IMR-90 (cell line): Measurements from ENCODE around the gene MED6.
A peak's percentile ranks its signal among the peaks of the same experiment; 100 is the strongest.

Experiments
- ELK1 ChIP-seq: fragments of 150-350 bp; IDR thresholded peaks from 2 replicates; pipeline ENCODE4 v1.6.1; 2016; ENCODE audit warnings: low read depth, mild to moderate bottlenecking, low read length, moderate library complexity, borderline replicate concordance
- FOS ChIP-seq: fragments of 150-350 bp; IDR thresholded peaks from 2 replicates; pipeline ENCODE4 v1.6.1; 2016; ENCODE audit warnings: low read depth, low read length
- MXI1 ChIP-seq: IDR thresholded peaks from 2 replicates; pipeline ENCODE4 v1.6.1; 2012; ENCODE audit warnings: low read depth, mild to moderate bottlenecking, low read length, moderate library complexity, borderline replicate concordance
- RCOR1 ChIP-seq: IDR thresholded peaks from 2 replicates; pipeline ENCODE4 v1.6.1; 2012; ENCODE audit warnings: mild to moderate bottlenecking, low read length, improper control_type of control experiment; ENCODE audit not compliant: insufficient replicate concordance
- TF ChIP-seq, protein P1 (sequence below): conservative IDR thresholded peaks from 2 replicates; pipeline ENCODE4 v1.5.1; 2012; ENCODE audit warnings: mild to moderate bottlenecking, low read depth, low read length, improper control_type of control experiment

DNA sequence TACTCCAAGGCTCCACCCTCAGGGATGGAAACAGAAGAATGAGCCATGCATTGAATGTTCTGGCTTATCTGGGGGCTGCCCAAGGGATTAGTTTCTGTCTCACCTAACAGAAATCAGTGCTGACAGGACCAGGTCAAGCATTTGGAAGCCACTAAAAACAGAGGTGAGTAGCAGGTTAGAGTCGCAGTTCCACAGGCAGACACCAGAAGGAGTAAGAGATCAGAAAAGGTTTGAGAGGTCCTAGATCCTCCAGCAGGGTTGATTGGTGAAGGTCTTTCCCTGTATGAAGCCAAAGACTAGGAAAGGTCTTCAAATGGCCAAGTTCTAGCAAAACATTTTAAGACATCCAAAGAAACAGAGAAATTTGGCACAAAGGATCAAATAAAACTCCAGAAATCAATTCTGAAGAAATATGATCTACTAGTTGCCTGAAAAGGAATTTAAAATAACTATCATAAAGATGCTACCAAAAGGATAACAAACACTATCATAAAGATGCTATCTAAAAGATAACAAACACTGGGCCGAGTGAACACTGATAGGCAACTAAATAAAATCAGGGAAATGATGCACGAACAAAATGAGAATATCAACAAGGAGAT is 21.8 kb upstream of the MED6 start:
- TF ChIP-seq, protein P1, sequence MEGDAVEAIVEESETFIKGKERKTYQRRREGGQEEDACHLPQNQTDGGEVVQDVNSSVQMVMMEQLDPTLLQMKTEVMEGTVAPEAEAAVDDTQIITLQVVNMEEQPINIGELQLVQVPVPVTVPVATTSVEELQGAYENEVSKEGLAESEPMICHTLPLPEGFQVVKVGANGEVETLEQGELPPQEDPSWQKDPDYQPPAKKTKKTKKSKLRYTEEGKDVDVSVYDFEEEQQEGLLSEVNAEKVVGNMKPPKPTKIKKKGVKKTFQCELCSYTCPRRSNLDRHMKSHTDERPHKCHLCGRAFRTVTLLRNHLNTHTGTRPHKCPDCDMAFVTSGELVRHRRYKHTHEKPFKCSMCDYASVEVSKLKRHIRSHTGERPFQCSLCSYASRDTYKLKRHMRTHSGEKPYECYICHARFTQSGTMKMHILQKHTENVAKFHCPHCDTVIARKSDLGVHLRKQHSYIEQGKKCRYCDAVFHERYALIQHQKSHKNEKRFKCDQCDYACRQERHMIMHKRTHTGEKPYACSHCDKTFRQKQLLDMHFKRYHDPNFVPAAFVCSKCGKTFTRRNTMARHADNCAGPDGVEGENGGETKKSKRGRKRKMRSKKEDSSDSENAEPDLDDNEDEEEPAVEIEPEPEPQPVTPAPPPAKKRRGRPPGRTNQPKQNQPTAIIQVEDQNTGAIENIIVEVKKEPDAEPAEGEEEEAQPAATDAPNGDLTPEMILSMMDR = peak; percentile 56
- TF ChIP-seq RCOR1 (no peak), ELK1 (no peak), FOS (no peak), MXI1 (no peak)
